ENCODE data around the gene OR52R1. TPM values are rescaled to one million over a fixed set of nuclear protein-coding genes. Genes with fewer than 3 reads are reported as not detected.

Gene OR52R1
- not detected for total RNA-seq
- not detected for polyA plus RNA-seq (ENCODE audit: insufficient read depth, low read depth, low replicate concordance)
- long read RNA-seq, donor 1 = 0 reads
- long read RNA-seq, donor 2 = 0 reads
- long read RNA-seq, donor 3 = 0 reads
- long read RNA-seq, donor 4 = 0 reads
- long read RNA-seq, donor 5 = 0 reads
- long read RNA-seq, donor 6, partial matches to known transcripts = 0 of 1 reads
- long read RNA-seq, donor 6, other reads (novel, unspliced or antisense) = 0 of 1 reads
- long read RNA-seq, donor 7 = 0 reads
- long read RNA-seq, donor 8, partial matches to known transcripts = 0 of 1 reads
- long read RNA-seq, donor 8, other reads (novel, unspliced or antisense) = 0 of 1 reads
- long read RNA-seq, donor 9 = 0 reads
- long read RNA-seq, donor 10 = 0 reads

DNA sequence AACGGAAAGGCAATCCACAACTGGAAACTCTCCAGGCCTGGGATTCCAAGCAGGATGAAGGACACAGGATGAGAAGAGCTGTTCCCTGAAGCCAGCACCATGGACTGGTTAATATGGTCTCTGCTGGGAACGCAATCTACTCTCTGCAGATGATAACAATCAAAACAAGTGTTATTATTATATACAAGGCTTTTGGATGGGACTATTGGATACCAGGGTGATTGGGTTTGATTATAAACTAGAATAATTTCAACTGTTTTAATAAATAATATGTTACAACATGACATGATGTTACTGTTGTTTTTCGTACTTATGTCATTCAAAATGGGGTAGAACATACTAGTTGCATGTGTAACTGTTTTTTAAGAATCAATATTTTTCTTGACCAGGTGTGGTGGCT lies at the start of gene OR52R1:
TSS of gene OR52R1 (minus strand) at position 101 of the 400 bp plus-strand sequence. CDS start at position 101, 0 bp downstream.
- no peak within 1 kb of the TSS for H3K4me3 ChIP-seq (ENCODE audit: low read length in 3 of 3)
- no peak within 1 kb of the TSS for H3K27ac ChIP-seq (ENCODE audit: low read depth in 2 of 2, low read length in 2 of 2)
- H3K4me1 ChIP-seq (ENCODE audit: control insufficient read depth in 2 of 3, insufficient read depth in 2 of 3, low read depth in 1 of 3, low read length in 3 of 3) = no peaks in the 10 kb centered on the region
- no peak for FAIRE-seq
- H3K9me3 ChIP-seq (ENCODE audit: control insufficient read depth in 2 of 3, insufficient read depth in 1 of 3, low read length in 3 of 3) = no peaks in the 10 kb centered on the region
- H3K27me3 ChIP-seq (ENCODE audit: control insufficient read depth, insufficient read depth, low read length) = no peaks in the 10 kb centered on the region
- TF ChIP-seq, protein P1, sequence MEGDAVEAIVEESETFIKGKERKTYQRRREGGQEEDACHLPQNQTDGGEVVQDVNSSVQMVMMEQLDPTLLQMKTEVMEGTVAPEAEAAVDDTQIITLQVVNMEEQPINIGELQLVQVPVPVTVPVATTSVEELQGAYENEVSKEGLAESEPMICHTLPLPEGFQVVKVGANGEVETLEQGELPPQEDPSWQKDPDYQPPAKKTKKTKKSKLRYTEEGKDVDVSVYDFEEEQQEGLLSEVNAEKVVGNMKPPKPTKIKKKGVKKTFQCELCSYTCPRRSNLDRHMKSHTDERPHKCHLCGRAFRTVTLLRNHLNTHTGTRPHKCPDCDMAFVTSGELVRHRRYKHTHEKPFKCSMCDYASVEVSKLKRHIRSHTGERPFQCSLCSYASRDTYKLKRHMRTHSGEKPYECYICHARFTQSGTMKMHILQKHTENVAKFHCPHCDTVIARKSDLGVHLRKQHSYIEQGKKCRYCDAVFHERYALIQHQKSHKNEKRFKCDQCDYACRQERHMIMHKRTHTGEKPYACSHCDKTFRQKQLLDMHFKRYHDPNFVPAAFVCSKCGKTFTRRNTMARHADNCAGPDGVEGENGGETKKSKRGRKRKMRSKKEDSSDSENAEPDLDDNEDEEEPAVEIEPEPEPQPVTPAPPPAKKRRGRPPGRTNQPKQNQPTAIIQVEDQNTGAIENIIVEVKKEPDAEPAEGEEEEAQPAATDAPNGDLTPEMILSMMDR (IDR thresholded peaks at IDR 0.05; ENCODE audit: borderline replicate concordance, extremely low read depth, insufficient read depth) = no peak
- intact Hi-C loops (cut with DNase I) = no loop called here
- H3K9ac ChIP-seq (ENCODE audit: low read length in 3 of 3) = no peak within 1 kb of the TSS
- H3K36me3 ChIP-seq (ENCODE audit: control insufficient read depth in 2 of 3, insufficient read depth in 3 of 3, low read length in 3 of 3) = no peaks in the 10 kb centered on the region
- no peak for DNase-seq

DNA sequence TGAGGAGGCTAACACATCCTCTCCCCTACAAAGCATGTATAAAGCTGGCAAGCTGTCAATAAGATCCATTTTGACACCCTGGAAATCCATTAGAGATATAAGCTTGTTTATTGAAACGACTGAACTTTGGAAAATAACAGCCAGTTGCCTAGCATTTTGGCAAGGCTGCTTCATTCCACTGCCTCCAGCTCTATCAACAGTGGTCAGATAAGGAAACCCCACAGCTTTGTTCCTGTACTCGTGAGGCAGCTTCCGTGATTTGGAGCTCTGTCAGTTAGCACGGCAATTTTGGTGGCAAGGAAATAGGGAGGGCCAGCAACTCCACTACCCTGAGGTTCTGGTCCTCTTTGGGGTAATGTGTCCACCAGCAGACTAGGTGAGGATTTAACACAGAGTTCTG lies 46.9 kb upstream of the OR52R1 start:
- no peak overlapping the region for H3K27ac ChIP-seq (ENCODE audit: low read depth in 2 of 2, low read length in 2 of 2)
- FAIRE-seq = no peak
- DNase-seq = peak in 1 of 5 donors; percentile 5
- H3K27me3 ChIP-seq (ENCODE audit: control insufficient read depth, insufficient read depth, low read length) = no peaks in the 10 kb centered on the region
- no peaks in the 10 kb centered on the region for H3K4me1 ChIP-seq (ENCODE audit: control insufficient read depth in 2 of 3, insufficient read depth in 2 of 3, low read depth in 1 of 3, low read length in 3 of 3)
- TF ChIP-seq, protein P1 (IDR thresholded peaks at IDR 0.05; ENCODE audit: borderline replicate concordance, extremely low read depth, insufficient read depth) = no peak
- no peak overlapping the region for H3K4me3 ChIP-seq (ENCODE audit: low read length in 3 of 3)
- no peaks in the 10 kb centered on the region for H3K36me3 ChIP-seq (ENCODE audit: control insufficient read depth in 2 of 3, insufficient read depth in 3 of 3, low read length in 3 of 3)
- no peak overlapping the region for H3K9ac ChIP-seq (ENCODE audit: low read length in 3 of 3)
- intact Hi-C loops (cut with DNase I) = no loop called here
- H3K9me3 ChIP-seq (ENCODE audit: control insufficient read depth in 2 of 3, insufficient read depth in 1 of 3, low read length in 3 of 3) = no peaks in the 10 kb centered on the region

DNA sequence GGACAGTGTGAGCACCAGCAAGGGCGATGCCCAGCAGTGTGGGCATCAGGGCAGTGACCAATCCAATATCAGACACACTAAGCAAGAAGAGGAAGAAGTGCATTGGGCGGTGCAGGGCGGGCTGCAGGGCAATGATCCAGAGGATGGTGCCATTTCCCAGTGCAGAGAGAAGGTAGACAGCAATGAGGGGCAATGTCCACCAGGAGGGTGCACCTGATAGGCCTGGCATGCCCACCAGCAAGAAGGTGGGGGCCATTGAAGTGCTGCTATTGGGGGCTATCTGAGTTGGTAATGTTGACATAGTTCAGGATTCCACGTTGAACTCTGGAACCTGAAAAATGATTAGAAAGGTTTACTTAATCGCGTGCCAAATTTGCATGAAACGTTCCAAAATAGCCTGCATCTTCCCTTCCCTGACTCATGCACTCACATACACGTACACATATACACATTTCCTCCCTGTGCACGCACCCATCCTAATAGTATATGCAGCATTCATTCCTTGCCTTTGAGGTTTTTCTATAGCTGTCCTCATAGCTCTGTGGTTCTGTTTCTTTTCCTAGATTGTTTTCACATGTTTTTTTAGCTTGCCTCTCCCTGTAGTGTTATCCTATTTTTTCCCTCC lies 44.8 kb upstream of the OR52R1 start, which contains the start of gene OR51S1:
TSS of gene OR51S1 (minus strand) at position 301 of the 625 bp plus-strand sequence. CDS start at position 301, 0 bp downstream.
- DNase-seq = no peak
- H3K27me3 ChIP-seq (ENCODE audit: control insufficient read depth, insufficient read depth, low read length) = no peaks in the 10 kb centered on the region
- no peaks in the 10 kb centered on the region for H3K36me3 ChIP-seq (ENCODE audit: control insufficient read depth in 2 of 3, insufficient read depth in 3 of 3, low read length in 3 of 3)
- FAIRE-seq = no peak
- no peaks in the 10 kb centered on the region for H3K9me3 ChIP-seq (ENCODE audit: control insufficient read depth in 2 of 3, insufficient read depth in 1 of 3, low read length in 3 of 3)
- H3K4me1 ChIP-seq (ENCODE audit: control insufficient read depth in 2 of 3, insufficient read depth in 2 of 3, low read depth in 1 of 3, low read length in 3 of 3) = no peaks in the 10 kb centered on the region
- no peak within 1 kb of the TSS for H3K27ac ChIP-seq (ENCODE audit: low read depth in 2 of 2, low read length in 2 of 2)
- intact Hi-C loops (cut with DNase I) = no loop called here
- H3K9ac ChIP-seq (ENCODE audit: low read length in 3 of 3) = no peak within 1 kb of the TSS
- TF ChIP-seq, protein P1 (IDR thresholded peaks at IDR 0.05; ENCODE audit: borderline replicate concordance, extremely low read depth, insufficient read depth) = no peak
- no peak within 1 kb of the TSS for H3K4me3 ChIP-seq (ENCODE audit: low read length in 3 of 3)

All from kidney (tissue), 22 donors.